HEK293 (cell line): ENCODE measurements around the gene CSNK2A1.

ENCODE experiments used
- ZNF837 ChIP-seq: fragments of 450-650 bp; formaldehyde crosslinking; IDR thresholded peaks from 2 replicates; pipeline ENCODE4 v1.5.1; 2016; ENCODE audit warnings: missing biosample characterization, missing genetic modification characterization
- TF ChIP-seq, protein P1 (sequence below): fragments of 450-650 bp; IDR thresholded peaks from 2 replicates; pipeline ENCODE4 v1.5.1; 2018; ENCODE audit warnings: missing biosample characterization, missing genetic modification characterization
- TF ChIP-seq, protein P2 (sequence below): fragments of 450-650 bp; formaldehyde crosslinking; IDR thresholded peaks from 2 replicates; pipeline ENCODE4 v1.5.1; 2016; ENCODE audit warnings: missing biosample characterization, missing genetic modification characterization

DNA sequence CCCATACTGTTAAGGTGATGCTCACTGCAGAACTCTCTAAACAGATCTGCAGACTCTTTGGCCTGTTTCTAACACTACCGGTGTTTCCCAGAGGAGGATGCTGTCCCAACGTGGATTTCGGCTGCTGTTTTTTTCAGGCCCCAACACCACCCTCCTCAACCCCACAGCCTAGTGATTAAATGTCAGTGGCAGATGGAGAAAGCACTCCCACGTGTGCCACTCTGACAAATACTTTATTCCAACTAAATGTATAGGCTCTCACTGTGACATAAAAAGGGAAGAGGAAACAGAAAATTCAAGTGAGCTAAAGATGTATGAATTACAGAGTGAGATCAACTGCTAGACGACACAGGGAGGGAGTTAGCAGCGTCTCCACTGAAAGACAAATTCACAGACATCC is 84.8 kb downstream of the CSNK2A1 start:
- no peak for TF ChIP-seq ZNF837 (tag by site-specific recombination)
- TF ChIP-seq, protein P1, sequence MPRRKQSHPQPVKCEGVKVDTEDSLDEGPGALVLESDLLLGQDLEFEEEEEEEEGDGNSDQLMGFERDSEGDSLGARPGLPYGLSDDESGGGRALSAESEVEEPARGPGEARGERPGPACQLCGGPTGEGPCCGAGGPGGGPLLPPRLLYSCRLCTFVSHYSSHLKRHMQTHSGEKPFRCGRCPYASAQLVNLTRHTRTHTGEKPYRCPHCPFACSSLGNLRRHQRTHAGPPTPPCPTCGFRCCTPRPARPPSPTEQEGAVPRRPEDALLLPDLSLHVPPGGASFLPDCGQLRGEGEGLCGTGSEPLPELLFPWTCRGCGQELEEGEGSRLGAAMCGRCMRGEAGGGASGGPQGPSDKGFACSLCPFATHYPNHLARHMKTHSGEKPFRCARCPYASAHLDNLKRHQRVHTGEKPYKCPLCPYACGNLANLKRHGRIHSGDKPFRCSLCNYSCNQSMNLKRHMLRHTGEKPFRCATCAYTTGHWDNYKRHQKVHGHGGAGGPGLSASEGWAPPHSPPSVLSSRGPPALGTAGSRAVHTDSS (tag by site-specific recombination), result no peak
- TF ChIP-seq, protein P2, sequence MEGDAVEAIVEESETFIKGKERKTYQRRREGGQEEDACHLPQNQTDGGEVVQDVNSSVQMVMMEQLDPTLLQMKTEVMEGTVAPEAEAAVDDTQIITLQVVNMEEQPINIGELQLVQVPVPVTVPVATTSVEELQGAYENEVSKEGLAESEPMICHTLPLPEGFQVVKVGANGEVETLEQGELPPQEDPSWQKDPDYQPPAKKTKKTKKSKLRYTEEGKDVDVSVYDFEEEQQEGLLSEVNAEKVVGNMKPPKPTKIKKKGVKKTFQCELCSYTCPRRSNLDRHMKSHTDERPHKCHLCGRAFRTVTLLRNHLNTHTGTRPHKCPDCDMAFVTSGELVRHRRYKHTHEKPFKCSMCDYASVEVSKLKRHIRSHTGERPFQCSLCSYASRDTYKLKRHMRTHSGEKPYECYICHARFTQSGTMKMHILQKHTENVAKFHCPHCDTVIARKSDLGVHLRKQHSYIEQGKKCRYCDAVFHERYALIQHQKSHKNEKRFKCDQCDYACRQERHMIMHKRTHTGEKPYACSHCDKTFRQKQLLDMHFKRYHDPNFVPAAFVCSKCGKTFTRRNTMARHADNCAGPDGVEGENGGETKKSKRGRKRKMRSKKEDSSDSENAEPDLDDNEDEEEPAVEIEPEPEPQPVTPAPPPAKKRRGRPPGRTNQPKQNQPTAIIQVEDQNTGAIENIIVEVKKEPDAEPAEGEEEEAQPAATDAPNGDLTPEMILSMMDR (tag by site-specific recombination), result no peak
